Fibroblast of mammary gland (primary cell): ENCODE results near the gene BBOF1.

Experiments used
- DNase-seq: peaks from one replicate; pipeline ENCODE4 v3.0.0-alpha.2; 2010; ENCODE audit warnings: low read depth
- H3K4me3 ChIP-seq: 2 replicates; pipeline ENCODE4 v1.5.1; 2011; ENCODE audit warnings: low read depth, mild to moderate bottlenecking, low read length, moderate library complexity; ENCODE audit not compliant: control insufficient read depth
- TF ChIP-seq, protein P1 (sequence below): conservative IDR thresholded peaks from 2 replicates; pipeline ENCODE4 v1.5.1; 2011; ENCODE audit warnings: low read depth, low read length, inconsistent platforms; ENCODE audit not compliant: control insufficient read depth, insufficient read depth

BBOF1 gene

DNA sequence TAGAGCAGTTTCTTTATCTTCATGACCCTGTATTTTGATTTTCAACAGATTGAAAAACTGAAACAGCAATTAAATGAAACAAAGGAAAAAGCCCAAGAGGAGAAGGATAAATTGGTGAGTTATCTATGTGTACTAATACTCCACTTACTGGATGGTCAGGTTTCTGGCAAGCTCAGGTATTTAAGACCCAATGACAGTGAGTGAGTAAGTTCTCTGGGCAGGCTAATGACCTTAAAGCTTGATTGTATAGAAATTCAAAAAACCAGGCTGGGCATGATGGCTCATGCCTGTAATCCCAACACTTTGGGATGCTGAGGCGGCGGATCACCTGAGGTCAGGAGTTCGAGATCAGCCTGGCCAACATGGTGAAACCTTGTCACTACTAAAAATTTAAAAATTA lies 10.0 kb downstream of the BBOF1 start:
- TF ChIP-seq, protein P1, sequence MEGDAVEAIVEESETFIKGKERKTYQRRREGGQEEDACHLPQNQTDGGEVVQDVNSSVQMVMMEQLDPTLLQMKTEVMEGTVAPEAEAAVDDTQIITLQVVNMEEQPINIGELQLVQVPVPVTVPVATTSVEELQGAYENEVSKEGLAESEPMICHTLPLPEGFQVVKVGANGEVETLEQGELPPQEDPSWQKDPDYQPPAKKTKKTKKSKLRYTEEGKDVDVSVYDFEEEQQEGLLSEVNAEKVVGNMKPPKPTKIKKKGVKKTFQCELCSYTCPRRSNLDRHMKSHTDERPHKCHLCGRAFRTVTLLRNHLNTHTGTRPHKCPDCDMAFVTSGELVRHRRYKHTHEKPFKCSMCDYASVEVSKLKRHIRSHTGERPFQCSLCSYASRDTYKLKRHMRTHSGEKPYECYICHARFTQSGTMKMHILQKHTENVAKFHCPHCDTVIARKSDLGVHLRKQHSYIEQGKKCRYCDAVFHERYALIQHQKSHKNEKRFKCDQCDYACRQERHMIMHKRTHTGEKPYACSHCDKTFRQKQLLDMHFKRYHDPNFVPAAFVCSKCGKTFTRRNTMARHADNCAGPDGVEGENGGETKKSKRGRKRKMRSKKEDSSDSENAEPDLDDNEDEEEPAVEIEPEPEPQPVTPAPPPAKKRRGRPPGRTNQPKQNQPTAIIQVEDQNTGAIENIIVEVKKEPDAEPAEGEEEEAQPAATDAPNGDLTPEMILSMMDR: no peak
- H3K4me3 ChIP-seq: no peak overlapping the region
- DNase-seq: no peak

- H3K4me3 ChIP-seq: no peak overlapping the region
- no peak for DNase-seq
- TF ChIP-seq, protein P1: no peak
Measured at GRCh38 chr14:74034572-74034971, 15.4 kb downstream of the BBOF1 start.

- H3K4me3 ChIP-seq: no peak overlapping the region
- DNase-seq: peak; percentile 77
- TF ChIP-seq, protein P1: no peak
Measured at GRCh38 chr14:74035556-74035955, 16.4 kb downstream of the BBOF1 start.

DNA sequence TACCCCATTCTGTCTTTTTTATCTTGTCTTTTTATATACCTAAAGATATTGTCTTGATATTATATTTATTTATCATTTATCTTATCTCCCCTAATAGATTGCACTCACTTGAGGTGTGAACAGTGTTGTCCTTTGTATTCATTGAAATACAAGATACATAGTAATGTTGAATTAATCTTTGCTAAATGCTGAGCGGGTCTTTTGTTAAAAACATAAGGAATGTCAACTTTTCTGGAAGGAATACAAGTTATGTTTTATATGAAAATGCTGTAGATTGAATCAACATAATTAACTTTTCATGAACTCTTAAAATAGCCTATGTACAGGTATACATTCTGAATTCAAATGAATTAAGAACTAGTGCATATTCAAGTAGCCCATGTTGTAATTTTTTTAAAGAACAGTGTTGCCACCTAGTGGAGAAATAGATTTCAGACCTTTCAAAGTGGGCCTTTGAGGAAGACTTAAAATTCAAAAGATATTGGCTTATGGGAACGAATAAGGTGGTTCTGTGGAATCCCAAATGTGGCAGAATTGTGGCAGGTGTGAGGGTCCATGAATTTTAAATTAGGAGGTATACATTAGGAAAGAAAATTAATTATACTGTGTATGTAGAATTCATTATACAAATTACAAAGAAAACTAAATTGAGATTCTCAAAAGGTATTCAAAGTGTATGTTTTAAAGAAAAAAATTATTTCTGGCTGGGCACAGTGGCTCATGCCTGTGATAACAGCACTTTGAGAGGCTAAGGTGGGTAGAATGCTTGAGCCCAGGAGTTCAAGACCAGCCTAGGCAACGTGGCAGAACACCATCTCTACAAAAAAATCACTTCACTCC lies 19.1 kb downstream of the BBOF1 start:
- peak; percentile 66 for DNase-seq
- TF ChIP-seq, protein P1: peak; percentile 58
- no peak overlapping the region for H3K4me3 ChIP-seq

GRCh38 chr14:74042296-74042695 lies 23.1 kb downstream of the BBOF1 start:
- TF ChIP-seq, protein P1: no peak

DNA sequence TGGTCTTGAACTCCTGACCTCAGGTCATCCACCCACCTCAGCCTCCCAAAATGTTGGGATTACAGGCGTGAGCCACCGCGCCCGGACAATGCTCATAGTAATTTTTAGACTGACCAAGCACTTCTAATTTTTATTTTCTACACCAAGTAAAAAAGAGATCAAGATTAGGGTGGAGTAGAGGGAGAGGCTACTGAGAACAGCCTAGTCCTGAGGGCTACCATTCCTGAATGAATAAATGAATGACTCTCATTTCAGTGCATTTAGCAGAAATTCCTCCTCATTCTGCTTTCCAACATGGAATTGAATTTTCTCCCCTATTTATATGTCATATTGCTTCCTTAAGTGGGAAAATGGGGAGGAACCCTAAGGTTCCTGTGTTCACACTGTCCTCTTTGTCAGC lies 26.4 kb downstream of the BBOF1 start:
- no peak for DNase-seq
- no peak overlapping the region for H3K4me3 ChIP-seq
- TF ChIP-seq, protein P1: no peak

More at GRCh38 chr14:74042296-74042695, 23.1 kb downstream of the BBOF1 start:
- no peak for DNase-seq
- no peak overlapping the region for H3K4me3 ChIP-seq
